ENCODE data around the gene GATA2. TPM values are rescaled to one million over a fixed set of nuclear protein-coding genes. Genes with fewer than 3 reads are reported as not detected.

GATA2 gene
- total RNA-seq, 1 donor from 2014 or later, result 37.9 TPM

DNA sequence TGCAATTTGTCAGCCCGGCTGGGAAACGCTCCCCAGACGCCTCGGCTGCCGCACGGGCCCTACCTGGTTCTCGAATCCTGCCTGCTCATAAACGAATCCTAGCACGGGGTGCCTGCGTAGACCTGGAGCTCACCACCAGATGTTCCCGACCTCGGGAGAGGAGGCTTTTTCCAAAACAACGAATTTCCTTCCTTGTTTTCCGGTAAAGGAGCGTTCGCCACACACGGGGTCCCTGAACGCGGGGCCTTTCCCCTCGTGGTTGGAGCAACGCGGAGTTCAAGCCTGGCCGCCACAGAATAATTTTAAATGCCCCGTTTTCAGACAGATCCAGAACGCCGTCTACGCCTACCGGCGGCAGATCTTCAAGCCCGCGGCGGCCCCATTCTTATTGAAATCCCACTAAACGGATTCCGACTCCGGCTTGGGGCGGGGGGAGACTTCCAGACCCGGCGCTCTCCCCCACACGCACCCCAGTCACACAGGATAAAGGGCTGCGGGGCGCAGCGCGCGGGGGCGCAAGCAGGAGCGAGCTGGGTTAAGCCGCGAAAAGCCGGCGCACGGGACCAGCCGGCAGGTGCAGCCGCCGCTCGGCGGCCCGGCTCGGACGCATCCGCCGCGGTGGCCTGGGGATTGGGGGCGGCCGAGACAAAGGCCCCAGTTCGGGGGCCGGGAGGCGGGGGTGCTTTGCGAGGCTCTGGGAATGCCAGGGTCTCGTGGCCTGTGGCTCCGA, 895 bp downstream of the GATA2 start:
- TF ChIP-seq CTCF (IDR thresholded peaks at IDR 0.05; ENCODE audit: unreplicated experiment), result no peak
- Mint-ChIP-seq H3K4me1 (ENCODE audit: unreplicated experiment) (peaks cover 34% of the 10 kb centered on the region), H3K9me3 (ENCODE audit: unreplicated experiment) (no peaks in the 10 kb centered on the region), H3K4me3 (ENCODE audit: unreplicated experiment) (peak overlapping the region; percentile 83), H3K27me3 (ENCODE audit: unreplicated experiment) (peaks cover 22% of the 10 kb centered on the region), H3K27ac (ENCODE audit: unreplicated experiment) (no peak overlapping the region), H3K36me3 (ENCODE audit: low read depth, unreplicated experiment) (peaks cover 11% of the 10 kb centered on the region)
- no peak for DNase-seq (ENCODE audit: low spot score)

- no peak for TF ChIP-seq CTCF (IDR thresholded peaks at IDR 0.05; ENCODE audit: unreplicated experiment)
- DNase-seq (ENCODE audit: low spot score), result no peak
- peak overlapping the region; percentile 83 for H3K4me3 Mint-ChIP-seq (ENCODE audit: unreplicated experiment)
- peaks cover 11% of the 10 kb centered on the region for H3K36me3 Mint-ChIP-seq (ENCODE audit: low read depth, unreplicated experiment)
- H3K27me3 Mint-ChIP-seq (ENCODE audit: unreplicated experiment), result peaks cover 22% of the 10 kb centered on the region
- peaks cover 30% of the 10 kb centered on the region for H3K4me1 Mint-ChIP-seq (ENCODE audit: unreplicated experiment)
- H3K27ac Mint-ChIP-seq (ENCODE audit: unreplicated experiment), result no peak overlapping the region
- H3K9me3 Mint-ChIP-seq (ENCODE audit: unreplicated experiment), result no peaks in the 10 kb centered on the region
Measured at GRCh38 chr3:128491691-128491940, 1.4 kb downstream of the GATA2 start.

DNA sequence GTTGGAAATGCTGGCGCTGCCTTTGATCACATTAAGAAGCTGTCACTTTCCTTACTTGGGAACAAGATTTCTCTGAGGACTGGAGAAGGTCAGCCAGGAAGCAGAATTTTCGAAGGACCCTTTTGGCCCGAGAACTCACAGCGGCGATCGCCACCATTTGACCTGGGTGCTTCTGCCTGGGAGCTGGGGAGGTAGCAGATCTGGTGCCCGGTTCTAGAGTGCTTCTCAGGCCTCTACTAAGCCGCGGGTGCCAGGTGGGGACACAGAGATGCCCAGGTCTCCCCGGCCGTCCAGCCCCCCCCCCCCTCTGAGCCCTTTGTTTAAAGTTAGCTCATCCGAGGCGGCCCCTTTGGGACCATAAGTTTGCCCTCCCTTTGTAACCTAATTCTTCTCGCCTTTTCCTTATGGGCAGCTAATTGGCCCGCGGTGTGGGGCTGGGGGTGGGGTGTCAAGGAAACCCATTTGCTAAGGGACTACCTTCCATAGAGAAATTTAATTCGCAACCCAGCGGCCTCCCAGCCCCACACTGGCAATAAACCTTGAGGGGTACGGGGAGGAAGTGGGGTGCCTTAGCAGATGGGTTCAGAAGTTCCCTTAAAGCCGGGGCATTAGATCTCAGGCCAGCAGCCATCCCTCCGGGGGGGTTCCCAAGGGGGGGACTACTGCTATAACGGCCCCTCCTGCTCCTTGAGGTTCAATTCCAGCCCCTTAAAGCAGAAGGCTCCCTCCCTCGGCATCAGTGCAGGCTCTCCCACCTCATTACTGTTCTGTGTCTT, 1.9 kb downstream of the GATA2 start:
- Mint-ChIP-seq H3K4me3 (ENCODE audit: unreplicated experiment) (peak overlapping the region; percentile 87), H3K36me3 (ENCODE audit: low read depth, unreplicated experiment) (peaks cover 15% of the 10 kb centered on the region)
- no peak for DNase-seq (ENCODE audit: low spot score)

DNA sequence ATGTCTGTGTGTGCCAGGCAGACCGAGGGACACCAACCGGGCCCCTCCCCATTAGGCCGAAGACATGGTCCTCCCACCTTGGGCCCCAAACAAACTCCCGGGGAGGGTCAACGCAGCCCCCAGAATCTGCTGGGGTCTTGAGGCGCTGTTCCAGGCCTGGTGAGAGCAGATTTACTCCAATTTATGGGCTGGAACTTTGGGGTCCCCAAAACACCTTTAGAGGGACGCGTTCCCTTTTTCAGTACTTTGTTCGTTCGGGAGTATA, 2.4 kb downstream of the GATA2 start:
- TF ChIP-seq CTCF (IDR thresholded peaks at IDR 0.05; ENCODE audit: unreplicated experiment), result no peak
- no peaks in the 10 kb centered on the region for H3K9me3 Mint-ChIP-seq (ENCODE audit: unreplicated experiment)
- peaks cover 15% of the 10 kb centered on the region for H3K36me3 Mint-ChIP-seq (ENCODE audit: low read depth, unreplicated experiment)
- DNase-seq (ENCODE audit: low spot score), result no peak
- H3K4me3 Mint-ChIP-seq (ENCODE audit: unreplicated experiment), result peak overlapping the region; percentile 87
- peaks cover 28% of the 10 kb centered on the region for H3K4me1 Mint-ChIP-seq (ENCODE audit: unreplicated experiment)
- H3K27me3 Mint-ChIP-seq (ENCODE audit: unreplicated experiment), result peaks cover 22% of the 10 kb centered on the region
- no peak overlapping the region for H3K27ac Mint-ChIP-seq (ENCODE audit: unreplicated experiment)

More for the DNA sequence above, 1.9 kb downstream of the GATA2 start:
- H3K27me3 Mint-ChIP-seq (ENCODE audit: unreplicated experiment), result peaks cover 25% of the 10 kb centered on the region
- TF ChIP-seq CTCF (IDR thresholded peaks at IDR 0.05; ENCODE audit: unreplicated experiment), result no peak
- no peaks in the 10 kb centered on the region for H3K9me3 Mint-ChIP-seq (ENCODE audit: unreplicated experiment)
- peaks cover 29% of the 10 kb centered on the region for H3K4me1 Mint-ChIP-seq (ENCODE audit: unreplicated experiment)
- H3K27ac Mint-ChIP-seq (ENCODE audit: unreplicated experiment), result no peak overlapping the region

DNA sequence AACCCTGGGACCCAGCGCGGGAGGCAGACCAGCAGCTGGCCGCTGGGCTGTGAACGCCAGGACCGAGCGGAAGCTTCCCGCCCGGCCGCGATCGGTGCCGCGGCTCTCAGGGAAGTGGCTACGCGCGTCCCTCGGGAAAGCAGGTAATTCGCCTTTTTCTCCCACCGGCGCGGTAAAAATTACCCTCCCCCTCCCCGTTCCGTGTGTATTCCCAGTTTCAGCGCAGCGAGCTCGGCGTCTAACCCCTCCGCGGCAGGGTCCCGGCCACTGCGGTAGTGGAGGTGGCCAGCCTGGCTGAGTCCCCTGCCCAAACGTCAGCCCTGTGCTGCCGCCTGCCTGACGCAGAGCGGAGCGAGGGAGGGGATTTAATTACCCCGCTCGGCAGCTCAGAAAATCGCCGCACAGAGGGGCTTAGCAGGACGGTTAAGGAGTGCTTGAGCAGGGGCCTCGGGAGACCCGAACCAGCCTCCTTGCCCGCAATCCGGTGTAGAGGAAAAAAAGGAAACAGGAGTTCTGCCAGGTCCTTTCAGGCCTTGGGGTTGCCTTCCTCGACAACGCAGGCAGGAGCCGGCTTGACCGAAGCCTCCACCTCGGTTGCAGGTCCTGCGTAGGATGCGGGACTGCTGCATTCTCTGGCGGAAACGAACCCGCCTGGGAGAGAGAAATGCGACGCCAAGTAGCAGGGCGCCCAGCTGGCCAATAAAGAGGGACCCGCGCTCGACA, 2.9 kb downstream of the GATA2 start:
- H3K27me3 Mint-ChIP-seq (ENCODE audit: unreplicated experiment), result peaks cover 20% of the 10 kb centered on the region
- DNase-seq (ENCODE audit: low spot score), result peak; percentile 61
- H3K4me3 Mint-ChIP-seq (ENCODE audit: unreplicated experiment), result peak overlapping the region; percentile 87
- peaks cover 15% of the 10 kb centered on the region for H3K36me3 Mint-ChIP-seq (ENCODE audit: low read depth, unreplicated experiment)
- no peaks in the 10 kb centered on the region for H3K9me3 Mint-ChIP-seq (ENCODE audit: unreplicated experiment)
- peaks cover 30% of the 10 kb centered on the region for H3K4me1 Mint-ChIP-seq (ENCODE audit: unreplicated experiment)
- peak overlapping the region; percentile 57 for H3K27ac Mint-ChIP-seq (ENCODE audit: unreplicated experiment)
- no peak for TF ChIP-seq CTCF (IDR thresholded peaks at IDR 0.05; ENCODE audit: unreplicated experiment)
